ENCODE measurements around the gene GSG1L.

GSG1L gene

DNA sequence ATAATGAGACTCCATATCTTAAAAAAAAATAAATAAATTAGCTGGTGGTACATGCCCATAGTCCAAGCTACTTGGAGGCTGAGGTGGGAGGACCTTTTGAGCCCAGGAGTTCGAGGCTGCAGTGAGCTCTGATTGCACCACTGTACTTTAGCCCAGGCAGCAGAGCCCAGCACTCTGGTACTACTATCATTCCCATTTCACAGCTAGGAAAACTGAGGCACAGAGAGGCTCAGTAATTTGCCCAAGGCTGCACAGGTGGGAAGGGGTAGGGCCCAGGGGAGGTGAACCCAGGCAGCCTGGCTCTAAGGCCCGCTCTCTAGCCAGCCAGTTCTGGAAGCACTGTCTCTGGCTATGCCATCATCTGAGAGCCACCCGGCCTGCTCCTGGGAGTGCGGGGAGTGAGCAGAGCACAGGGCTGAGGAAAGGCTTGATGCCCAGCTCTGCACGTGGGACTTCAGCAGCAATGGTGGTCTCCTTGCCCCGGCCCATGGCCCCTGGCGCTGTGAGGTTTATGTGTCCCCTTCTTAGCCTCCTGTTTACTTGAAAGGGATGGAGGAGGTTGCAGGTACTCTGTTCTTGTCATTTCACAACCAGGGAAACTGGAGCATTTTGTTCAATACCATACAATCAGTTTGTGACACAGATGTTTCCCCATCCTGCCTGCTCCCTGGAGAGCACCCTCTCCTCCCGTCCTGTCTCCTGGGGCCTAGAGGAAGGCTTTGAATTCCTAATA is 291.3 kb downstream of the GSG1L start:
- DNase-seq (ENCODE audit: low spot score) = no peak

DNA sequence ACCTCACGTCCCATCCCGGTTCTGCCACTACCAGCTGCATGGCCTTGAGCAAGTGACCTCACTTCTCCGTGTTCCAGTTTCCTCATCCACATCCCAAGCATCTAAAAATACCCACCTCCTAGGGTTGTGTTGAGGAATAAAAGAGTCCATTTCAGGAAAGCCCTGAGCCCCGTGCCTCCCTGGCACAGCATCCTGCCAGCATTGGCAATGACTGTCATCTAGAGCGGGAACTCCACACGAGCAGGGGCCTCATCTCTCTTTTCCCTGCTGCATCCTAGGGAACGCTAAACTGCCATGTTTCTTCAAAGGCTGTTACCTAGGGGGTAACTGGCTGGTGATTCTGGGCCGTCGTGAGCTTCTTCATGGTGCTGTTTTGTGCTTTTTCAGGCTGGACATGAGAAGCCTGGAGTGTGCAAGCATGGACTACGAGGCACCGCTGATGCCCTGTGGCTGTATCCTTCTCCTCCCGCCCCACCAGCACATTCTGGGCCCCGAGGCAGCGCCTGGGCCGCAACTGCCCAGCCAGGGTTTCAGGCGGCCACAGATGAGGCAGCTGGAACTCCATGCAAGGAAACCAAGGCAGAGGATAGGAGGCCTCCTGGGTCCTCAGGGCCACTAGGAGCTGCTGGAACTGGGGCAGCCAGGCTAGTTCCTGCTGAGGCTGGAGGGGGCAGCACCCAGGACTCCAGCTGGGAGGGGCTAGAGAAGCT is 292.2 kb downstream of the GSG1L start:
- no peak for DNase-seq (ENCODE audit: low spot score)

- DNase-seq (ENCODE audit: low spot score) = no peak
Measured at GRCh38 chr16:27770271-27771196, 293.0 kb downstream of the GSG1L start.

GRCh38 chr16:27769561-27770255 is 293.8 kb downstream of the GSG1L start:
- no peak for DNase-seq (ENCODE audit: low spot score)

DNA sequence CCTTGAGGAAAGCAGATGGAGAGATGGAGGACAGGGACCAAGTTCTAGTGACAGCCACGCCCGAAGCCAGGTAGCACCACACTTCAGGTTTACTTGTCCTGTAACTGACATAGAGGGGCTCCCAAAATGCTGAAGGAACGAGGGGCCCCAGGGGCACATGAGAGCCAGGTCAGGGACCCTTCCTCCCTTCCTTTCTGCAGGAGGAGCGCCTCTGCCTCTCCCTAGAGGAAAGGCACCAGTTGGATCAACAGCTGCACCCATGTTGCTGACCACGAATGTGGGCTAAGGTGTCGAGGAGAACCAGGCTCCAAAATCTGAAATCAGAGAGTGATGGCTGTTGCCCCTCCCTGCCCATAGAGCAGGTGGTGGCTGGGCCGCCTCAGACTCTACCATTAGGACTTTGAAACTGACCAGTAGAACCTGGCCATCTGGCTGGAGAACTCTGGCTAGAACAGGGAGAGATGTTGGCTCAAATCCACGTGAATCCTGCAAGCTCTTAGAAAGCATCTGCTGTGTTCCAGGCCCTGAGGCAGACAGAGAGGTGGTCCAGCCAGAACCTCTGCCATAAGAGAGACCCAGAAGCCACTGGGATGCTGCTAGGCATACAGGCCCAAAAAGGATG is 294.8 kb downstream of the GSG1L start:
- no peak for DNase-seq (ENCODE audit: low spot score)

GRCh38 chr16:27767971-27768591 is 295.4 kb downstream of the GSG1L start:
- no peak for DNase-seq (ENCODE audit: low spot score)

- no peak for DNase-seq (ENCODE audit: low spot score)
Measured at GRCh38 chr16:27767081-27767480, 296.4 kb downstream of the GSG1L start.

DNA sequence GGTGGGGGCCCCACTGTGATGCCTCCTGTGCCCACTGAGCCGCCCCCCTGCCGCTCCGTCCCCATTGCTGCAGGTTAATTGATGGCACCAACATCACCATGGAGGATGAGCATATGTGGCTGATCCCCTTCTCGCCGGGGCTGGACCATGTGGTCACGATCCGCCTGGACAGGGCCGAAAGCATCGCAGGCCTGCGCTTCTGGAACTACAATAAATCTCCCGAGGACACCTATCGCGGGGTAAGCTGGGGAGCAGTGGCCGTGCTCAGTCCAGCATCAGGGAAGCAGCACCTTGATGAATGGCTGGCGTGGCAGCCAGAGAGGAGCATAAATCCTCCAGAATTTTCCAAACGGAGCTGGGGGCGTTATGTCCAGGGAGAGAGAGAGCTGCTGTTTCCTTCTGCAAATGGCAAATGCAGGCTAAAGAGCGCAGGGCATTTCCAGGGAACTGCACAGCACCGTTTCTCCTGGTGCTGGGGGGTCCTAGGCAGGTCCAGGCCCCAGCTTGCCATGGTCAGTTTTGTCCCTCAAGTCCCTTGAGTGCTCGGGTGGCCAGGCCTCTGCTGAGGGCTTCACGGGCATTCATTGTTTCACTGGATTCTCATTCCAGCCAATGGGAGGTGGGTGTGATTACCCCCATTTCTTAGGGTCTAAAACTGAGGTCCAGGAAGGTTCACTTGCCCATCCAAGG is 297.1 kb downstream of the GSG1L start:
- no peak for DNase-seq (ENCODE audit: low spot score)

- DNase-seq (ENCODE audit: low spot score) = no peak
Measured at GRCh38 chr16:27764869-27765675, 298.4 kb downstream of the GSG1L start.

GRCh38 chr16:27764427-27764826 is 299.1 kb downstream of the GSG1L start:
- no peak for DNase-seq (ENCODE audit: low spot score)

- DNase-seq (ENCODE audit: low spot score) = no peak
Measured at GRCh38 chr16:27762441-27762840, 301.1 kb downstream of the GSG1L start.

GRCh38 chr16:27761816-27762215 is 301.7 kb downstream of the GSG1L start:
- no peak for DNase-seq (ENCODE audit: low spot score)

- DNase-seq (ENCODE audit: low spot score) = no peak
Measured at GRCh38 chr16:27760789-27761176, 302.7 kb downstream of the GSG1L start.

- DNase-seq (ENCODE audit: low spot score) = no peak
Measured at GRCh38 chr16:27759967-27760788, 303.3 kb downstream of the GSG1L start.

DNA sequence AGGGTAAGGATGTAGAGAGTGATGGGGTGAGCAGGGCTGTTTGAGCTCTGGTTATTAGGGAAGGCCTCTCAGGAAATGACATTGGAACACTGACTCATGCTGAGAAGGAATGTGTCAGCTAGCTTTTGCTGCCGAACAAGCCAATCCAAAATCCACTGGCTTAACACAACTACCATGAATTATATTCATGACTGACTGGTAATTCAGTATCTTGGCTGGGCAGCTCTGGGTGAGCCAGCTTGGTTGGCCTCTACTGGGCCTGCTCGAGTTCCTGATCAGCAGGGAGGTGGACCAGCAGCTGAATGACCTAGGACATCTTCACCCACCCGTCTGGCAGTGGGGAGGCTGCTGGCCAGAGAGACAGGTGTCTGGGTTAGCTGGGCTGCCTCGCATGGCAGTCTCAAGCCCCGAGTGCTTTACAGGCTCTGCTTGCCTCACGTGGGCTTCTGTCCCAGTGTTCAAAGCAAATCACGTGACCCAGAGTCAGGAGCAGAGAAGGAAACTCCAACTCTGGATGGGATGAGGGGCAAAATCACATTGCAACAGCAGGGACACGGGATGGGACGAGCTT is 304.1 kb downstream of the GSG1L start:
- DNase-seq (ENCODE audit: low spot score) = no peak

DNA sequence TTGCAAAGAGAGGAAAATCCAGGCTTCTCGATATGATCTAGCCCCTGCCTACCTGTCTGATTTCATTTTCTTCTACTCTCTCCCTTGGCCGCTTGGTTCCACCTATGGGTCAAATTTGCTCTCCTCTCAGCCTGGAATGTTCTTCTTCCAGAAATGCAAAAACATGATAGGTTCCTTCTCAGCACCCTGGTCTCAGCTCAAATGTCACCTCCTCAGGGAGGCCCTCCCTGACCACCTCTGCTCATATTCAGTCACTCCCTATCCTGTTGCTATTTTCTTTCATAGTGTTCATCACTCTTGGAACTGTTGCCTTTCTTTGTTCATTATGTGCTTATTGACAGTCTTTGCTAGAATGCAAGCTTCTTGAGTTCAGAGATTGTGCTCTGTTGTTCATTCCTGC is 305.0 kb downstream of the GSG1L start:
- DNase-seq (ENCODE audit: low spot score) = no peak

- no peak for DNase-seq (ENCODE audit: low spot score)
Measured at GRCh38 chr16:27756206-27756970, 307.1 kb downstream of the GSG1L start.
